HepG2 (cell line): ENCODE measurements around the gene PTPRE. TPM values are rescaled to one million over a fixed set of nuclear protein-coding genes. Genes with fewer than 3 reads are reported as not detected.

Source experiments
- ATAC-seq: fragments of 200-7000 bp; cut with Tn5 transposase; 3 replicates; pipeline ENCODE4 v1.9.1; 2020; ENCODE audit warnings: mild to moderate bottlenecking, moderate library complexity
- BruUV-seq: library from RNA; stranded (reverse); fragments of 400-500 nt; replicated peaks from 2 replicates; lab custom pipeline; 2021; lab: Mats Ljungman, UMichigan
- CTCF ChIA-PET: fragments of 300-600 bp; formaldehyde crosslinking; extraction: SDS; loops from one replicate; lab custom pipeline; 2021; ENCODE audit warnings: low total read pairs, inconsistent platforms, low intra/inter-chr PET ratio; lab: Yijun Ruan, JAX
- POLR2A ChIA-PET: fragments of 350-600 bp; sonication (Branson Sonifier 250); formaldehyde crosslinking; loops from one replicate; lab custom pipeline; 2020; ENCODE audit warnings: antibody characterized with exemption, inconsistent platforms; lab: Yijun Ruan, JAX
- DNase-seq: peaks from one replicate; pipeline ENCODE4 v3.0.0-alpha.2; 2015; ENCODE audit warnings: low spot score
- FAIRE-seq: peaks from 3 replicates; lab custom pipeline; 2011; peaks lifted over from hg19 to GRCh38; lab: Jason Lieb, UNC
- H2AFZ ChIP-seq: one replicate; pipeline ENCODE4 v1.6.1; 2011; ENCODE audit warnings: low read length, inconsistent platforms
- H3K27ac ChIP-seq: fragments of 300-600 bp; 3 replicates; pipeline ENCODE4 v1.8.0; 2011; ENCODE audit warnings: mixed run types, mild to moderate bottlenecking, mixed read lengths, low read length, inconsistent platforms; ENCODE audit not compliant: insufficient read depth; ENCODE audit errors: extremely low read length
- H3K27me3 ChIP-seq, 2 experiments: fragments of 200-600 bp in 1 of 2; 2 replicates in 1 of 2; 3 replicates in 1 of 2; pipeline versions ENCODE4 v1.6.0 to v1.8.0; 2011; ENCODE audit warnings: low read length in 2 of 2, mild to moderate bottlenecking in 2 of 2, moderate library complexity in 2 of 2, inconsistent platforms in 1 of 2; ENCODE audit not compliant: insufficient read depth in 2 of 2, control insufficient read depth in 1 of 2
- H3K36me3 ChIP-seq, 2 experiments: fragments of 200-600 bp in 1 of 2; replicated peaks in 1 of 2; 2 replicates in 1 of 2; 3 replicates in 1 of 2; pipeline versions ENCODE4 v1.5.1 to v1.8.0; 2011; ENCODE audit warnings: low read length in 2 of 2, inconsistent platforms in 1 of 2; ENCODE audit not compliant: insufficient read depth in 2 of 2, control insufficient read depth in 1 of 2
- H3K4me1 ChIP-seq: 2 replicates; pipeline ENCODE4 v1.5.1; 2012; ENCODE audit warnings: low read length, inconsistent platforms; ENCODE audit not compliant: insufficient read depth
- H3K4me2 ChIP-seq: 2 replicates; pipeline ENCODE4 v1.6.0; 2011; ENCODE audit warnings: low read depth, low read length, inconsistent platforms
- H3K4me3 ChIP-seq, 3 experiments: fragments of 200-600 bp in 1 of 3; sonication (generic), shearing (Covaris generic) in 1 of 3; replicated peaks in 1 of 3; 2 replicates each; pipeline ENCODE4 v1.5.1; 2011 to 2016; ENCODE audit warnings: low read length in 3 of 3, inconsistent platforms in 2 of 3, low read depth in 2 of 3, mild to moderate bottlenecking in 2 of 3, control low read depth in 1 of 3, mixed read lengths in 1 of 3; ENCODE audit not compliant: insufficient read depth in 1 of 3
- H3K79me2 ChIP-seq: one replicate; pipeline ENCODE4 v1.6.1; 2011; ENCODE audit warnings: low read length, inconsistent platforms; ENCODE audit not compliant: insufficient read depth
- H3K9ac ChIP-seq: 2 replicates; pipeline ENCODE4 v1.6.0; 2011; ENCODE audit warnings: mild to moderate bottlenecking, low read depth, low read length, inconsistent platforms; ENCODE audit not compliant: insufficient read depth
- H3K9me3 ChIP-seq: 2 replicates; pipeline ENCODE4 v1.5.1; 2012; ENCODE audit warnings: mild to moderate bottlenecking, low read length
- H4K20me1 ChIP-seq: 2 replicates; pipeline ENCODE4 v1.6.0; 2011; ENCODE audit warnings: inconsistent platforms, mild to moderate bottlenecking, low read length, moderate library complexity; ENCODE audit not compliant: insufficient read depth
- ZBTB7A ChIP-seq: sonication (generic); formaldehyde crosslinking; IDR thresholded peaks from 2 replicates; pipeline ENCODE4 v1.8.0; 2022; ENCODE audit warnings: mild to moderate bottlenecking, missing genetic modification reagents
- WGBS: methylation state at CpG from one replicate; pipeline ENCODE4 v1.1.6; 2017; ENCODE audit warnings: low lambda C conversion rate; 5-methylcytosine and 5-hydroxymethylcytosine counted together
- in situ Hi-C: cut with HindIII; loops from 2 replicates; pipeline ENCODE4 v1.10.0; 2017; ENCODE audit warnings: low pct_unique_long_range_greater_than_20kb; ENCODE audit not compliant: extremely low pct_ligation_motif_present
- intact Hi-C: fragments of 100-400 bp; cut with micrococcal nuclease; formaldehyde crosslinking; loops from one replicate; pipeline ENCODE4 v1.10.0; 2022; ENCODE audit not compliant: unreplicated experiment
- polyA plus RNA-seq, 8 experiments: library from polyadenylated mRNA; depleted of rRNA in 3 of 8; stranded (reverse) in 7 of 8; unstranded in 1 of 8; fragments of >200 nt; fragmentation: Illumina TruSeq in 4 of 8; extraction: Trizol in 4 of 8; gene quantifications; 2 replicates each; pipeline versions ENCODE4 v1.2.1 to v1.2.3, GENCODE V29; 2011 to 2016; ENCODE audit warnings: low read depth in 4 of 8, missing spikeins in 1 of 8, mixed read lengths in 1 of 8; ENCODE audit not compliant: insufficient read depth in 1 of 8
- total RNA-seq, 5 experiments: library from RNA; depleted of rRNA; stranded (reverse); fragments of >200 nt; fragmentation: Illumina TruSeq; extraction: Trizol; gene quantifications; 2 replicates each; pipeline ENCODE4 v1.2.3, GENCODE V29; 2016; ENCODE audit warnings: low read depth in 1 of 5
- TF ChIP-seq, protein P1 (sequence below): sonication (generic); formaldehyde crosslinking; IDR thresholded peaks from 2 replicates; pipeline ENCODE4 v1.4.0; 2020; ENCODE audit warnings: missing genetic modification reagents, mild to moderate bottlenecking, borderline replicate concordance
- TF ChIP-seq, protein P2 (sequence below): sonication (generic); formaldehyde crosslinking; IDR thresholded peaks from 2 replicates; pipeline ENCODE4 v1.4.0; 2020; ENCODE audit warnings: missing genetic modification reagents

PTPRE gene
- total and polyA plus RNA-seq, 2 of the 13 experiments (the other 11 are each of a cell fraction or from before 2014, with no cell fraction given): 0.01 to 0.02 TPM

GRCh38 chr10:128064108-128064969 lies 157.4 kb downstream of the PTPRE start:
- Histone ChIP-seq H3K4me2 (no peak overlapping the region), H3K27me3 (peaks cover 4 to 45% of the 10 kb centered on the region in 2 experiments; a peak in 3 of 5 replicates), H3K9me3 (no peaks in the 10 kb centered on the region), H3K4me3 (no peak overlapping the region), H4K20me1 (no peaks in the 10 kb centered on the region), H3K9ac (no peak overlapping the region), H3K4me1 (no peaks in the 10 kb centered on the region), H3K79me2 (no peaks in the 10 kb centered on the region), H3K36me3 (no peaks in the 10 kb centered on the region), H2AFZ (no peak overlapping the region), H3K27ac (no peak overlapping the region)
- ChIA-PET POLR2A (no interaction called here), CTCF (no interaction called here)
- FAIRE-seq (no peak), ATAC-seq (no peak), DNase-seq (no peak)
- intact Hi-C loops (no loop called here), in situ Hi-C loops (loop anchor here (10.0 kb wide), 1 partner anchor 350 kb away; no protein-coding TSS in a partner anchor)
- TF ChIP-seq, protein P1, sequence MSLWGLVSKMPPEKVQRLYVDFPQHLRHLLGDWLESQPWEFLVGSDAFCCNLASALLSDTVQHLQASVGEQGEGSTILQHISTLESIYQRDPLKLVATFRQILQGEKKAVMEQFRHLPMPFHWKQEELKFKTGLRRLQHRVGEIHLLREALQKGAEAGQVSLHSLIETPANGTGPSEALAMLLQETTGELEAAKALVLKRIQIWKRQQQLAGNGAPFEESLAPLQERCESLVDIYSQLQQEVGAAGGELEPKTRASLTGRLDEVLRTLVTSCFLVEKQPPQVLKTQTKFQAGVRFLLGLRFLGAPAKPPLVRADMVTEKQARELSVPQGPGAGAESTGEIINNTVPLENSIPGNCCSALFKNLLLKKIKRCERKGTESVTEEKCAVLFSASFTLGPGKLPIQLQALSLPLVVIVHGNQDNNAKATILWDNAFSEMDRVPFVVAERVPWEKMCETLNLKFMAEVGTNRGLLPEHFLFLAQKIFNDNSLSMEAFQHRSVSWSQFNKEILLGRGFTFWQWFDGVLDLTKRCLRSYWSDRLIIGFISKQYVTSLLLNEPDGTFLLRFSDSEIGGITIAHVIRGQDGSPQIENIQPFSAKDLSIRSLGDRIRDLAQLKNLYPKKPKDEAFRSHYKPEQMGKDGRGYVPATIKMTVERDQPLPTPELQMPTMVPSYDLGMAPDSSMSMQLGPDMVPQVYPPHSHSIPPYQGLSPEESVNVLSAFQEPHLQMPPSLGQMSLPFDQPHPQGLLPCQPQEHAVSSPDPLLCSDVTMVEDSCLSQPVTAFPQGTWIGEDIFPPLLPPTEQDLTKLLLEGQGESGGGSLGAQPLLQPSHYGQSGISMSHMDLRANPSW (CRISPR knock-in tag): no peak
- no peak for TF ChIP-seq ZBTB7A (CRISPR knock-in tag)
- TF ChIP-seq, protein P2, sequence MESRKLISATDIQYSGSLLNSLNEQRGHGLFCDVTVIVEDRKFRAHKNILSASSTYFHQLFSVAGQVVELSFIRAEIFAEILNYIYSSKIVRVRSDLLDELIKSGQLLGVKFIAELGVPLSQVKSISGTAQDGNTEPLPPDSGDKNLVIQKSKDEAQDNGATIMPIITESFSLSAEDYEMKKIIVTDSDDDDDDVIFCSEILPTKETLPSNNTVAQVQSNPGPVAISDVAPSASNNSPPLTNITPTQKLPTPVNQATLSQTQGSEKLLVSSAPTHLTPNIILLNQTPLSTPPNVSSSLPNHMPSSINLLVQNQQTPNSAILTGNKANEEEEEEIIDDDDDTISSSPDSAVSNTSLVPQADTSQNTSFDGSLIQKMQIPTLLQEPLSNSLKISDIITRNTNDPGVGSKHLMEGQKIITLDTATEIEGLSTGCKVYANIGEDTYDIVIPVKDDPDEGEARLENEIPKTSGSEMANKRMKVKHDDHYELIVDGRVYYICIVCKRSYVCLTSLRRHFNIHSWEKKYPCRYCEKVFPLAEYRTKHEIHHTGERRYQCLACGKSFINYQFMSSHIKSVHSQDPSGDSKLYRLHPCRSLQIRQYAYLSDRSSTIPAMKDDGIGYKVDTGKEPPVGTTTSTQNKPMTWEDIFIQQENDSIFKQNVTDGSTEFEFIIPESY (CRISPR knock-in tag): no peak
- no TSS peak for BruUV-seq
- WGBS: 3% methylated on average over 8 of the region's 11 CpGs
